ENCODE results near the gene POLDIP3.
"Not testable (repeated sequence)": the region's sequence is repeated elsewhere in the genome, so short reads cannot be mapped to it uniquely, and the experiment has no call there.

The POLDIP3 gene

GRCh38 chr22:42582987-42583386 lies 31.7 kb downstream of the POLDIP3 start:
- DNase-seq: no peak

DNA sequence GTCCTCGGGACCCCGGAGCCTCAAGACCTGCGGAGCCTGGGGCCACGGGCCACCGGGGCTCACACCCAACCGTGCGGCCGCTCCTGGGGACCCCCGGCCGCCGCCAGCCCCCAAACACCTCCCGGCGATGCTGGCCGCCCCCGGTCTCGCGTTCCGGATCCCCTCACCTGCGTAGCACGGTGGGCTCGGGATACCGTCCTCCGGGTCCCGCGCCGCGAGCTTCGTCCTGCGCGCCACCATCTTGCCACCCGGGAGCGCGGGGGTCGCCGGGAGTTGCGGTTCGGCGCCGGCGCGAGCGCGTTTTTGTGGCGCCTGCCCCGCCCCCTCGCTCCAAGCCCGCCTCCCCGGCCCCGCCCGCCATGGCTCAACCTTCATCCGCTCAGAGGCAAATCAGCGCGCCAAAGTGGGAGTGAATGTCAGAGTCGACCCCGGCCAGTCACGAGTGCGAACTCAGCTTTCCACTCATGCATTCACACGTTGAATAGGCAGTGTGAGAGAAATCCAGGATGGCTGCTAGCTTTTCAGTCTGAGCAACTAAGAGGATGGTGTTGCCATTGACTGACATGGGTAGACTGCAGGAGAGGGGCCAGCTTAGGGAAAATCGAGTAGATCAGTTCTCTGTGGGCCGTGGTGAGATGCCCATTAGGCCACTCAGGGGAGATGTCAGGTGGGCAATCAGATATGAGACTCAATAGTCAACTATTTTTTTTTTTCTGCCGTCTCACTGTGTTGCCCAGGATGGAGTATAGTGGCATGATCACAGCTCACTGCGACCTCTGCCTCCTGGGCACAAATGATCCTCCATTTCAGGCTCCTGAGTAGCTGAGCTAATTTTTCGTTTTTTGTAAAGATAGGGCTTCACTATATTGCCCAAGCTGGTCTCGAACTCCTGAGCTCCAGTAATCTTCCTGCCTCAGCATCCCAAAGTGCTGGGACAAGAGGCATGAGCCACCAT lies 32.6 kb downstream of the POLDIP3 start:
- peak; percentile 86 for DNase-seq

GRCh38 chr22:42581194-42581761 lies 33.4 kb downstream of the POLDIP3 start:
- not testable (repeated sequence) for DNase-seq

DNA sequence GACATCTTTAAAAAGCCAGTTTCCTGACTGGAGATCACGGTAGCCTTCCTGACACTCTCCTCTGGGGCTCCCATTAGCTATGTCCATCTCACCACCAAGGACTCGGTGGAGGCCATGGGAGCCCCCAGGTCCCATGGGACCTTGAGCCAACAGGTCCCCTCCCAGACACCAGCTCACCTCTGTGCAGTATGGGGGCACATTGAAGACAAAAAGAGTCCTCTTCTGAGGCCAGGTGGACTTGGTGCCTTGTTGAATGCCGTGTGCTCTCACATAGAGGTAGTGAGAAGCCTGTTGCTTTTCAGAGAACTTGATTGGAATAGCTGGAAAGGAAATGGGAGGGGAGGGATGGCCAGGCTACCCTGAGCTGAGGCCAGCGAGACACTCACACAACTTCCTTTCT lies 34.6 kb downstream of the POLDIP3 start:
- not testable (repeated sequence) for DNase-seq

- no peak for DNase-seq
Observed at GRCh38 chr22:42577623-42578240, 37.0 kb downstream of the POLDIP3 start.

GRCh38 chr22:42577141-42577540 lies 37.5 kb downstream of the POLDIP3 start:
- not testable (repeated sequence) for DNase-seq

GRCh38 chr22:42575996-42576574 lies 38.6 kb downstream of the POLDIP3 start:
- not testable (repeated sequence) for DNase-seq

GRCh38 chr22:42574468-42574867 lies 40.2 kb downstream of the POLDIP3 start:
- DNase-seq: not testable (repeated sequence)

DNA sequence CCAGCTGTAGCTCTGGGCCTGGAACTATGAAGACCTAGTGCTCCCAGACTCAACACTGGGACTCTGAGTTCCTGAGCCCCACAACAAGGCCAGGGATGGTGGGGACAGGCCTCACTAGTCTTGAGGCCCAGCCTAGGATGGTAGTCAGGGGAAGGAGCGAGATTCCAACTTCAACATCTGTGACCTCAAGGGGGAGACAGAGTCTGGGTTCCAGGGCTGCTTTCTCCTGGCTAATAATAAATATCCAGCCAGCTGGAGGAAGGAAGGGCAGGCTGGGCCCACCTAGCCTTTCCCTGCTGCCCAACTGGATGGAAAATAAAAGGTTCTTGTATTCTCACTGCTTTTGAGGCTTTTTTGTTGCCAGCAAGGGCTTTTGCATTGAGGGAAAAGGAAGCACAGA lies 40.6 kb downstream of the POLDIP3 start:
- not testable (repeated sequence) for DNase-seq

DNA sequence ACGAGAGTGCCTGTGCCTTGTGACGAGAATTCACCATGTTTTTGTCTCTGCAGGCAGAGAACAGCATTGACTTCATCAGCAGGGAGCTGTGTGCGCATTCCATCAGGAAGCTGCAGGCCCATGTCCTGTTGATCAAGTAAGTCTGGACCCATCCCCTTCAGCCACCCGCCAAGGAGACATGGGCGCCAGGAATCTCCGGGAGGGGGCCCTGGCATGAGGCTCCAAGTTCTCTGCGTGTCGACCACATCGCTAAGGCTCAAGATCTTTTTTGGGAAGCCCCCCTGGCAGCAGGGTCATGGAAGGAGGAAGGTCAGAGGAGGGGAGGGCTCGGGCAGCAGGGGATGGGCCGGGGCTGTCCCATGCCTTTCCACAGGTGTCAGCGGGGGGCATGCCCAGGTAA lies 43.6 kb downstream of the POLDIP3 start:
- DNase-seq: not testable (repeated sequence)

- not testable (repeated sequence) for DNase-seq
Observed at GRCh38 chr22:42570580-42570979, 44.1 kb downstream of the POLDIP3 start.

DNA sequence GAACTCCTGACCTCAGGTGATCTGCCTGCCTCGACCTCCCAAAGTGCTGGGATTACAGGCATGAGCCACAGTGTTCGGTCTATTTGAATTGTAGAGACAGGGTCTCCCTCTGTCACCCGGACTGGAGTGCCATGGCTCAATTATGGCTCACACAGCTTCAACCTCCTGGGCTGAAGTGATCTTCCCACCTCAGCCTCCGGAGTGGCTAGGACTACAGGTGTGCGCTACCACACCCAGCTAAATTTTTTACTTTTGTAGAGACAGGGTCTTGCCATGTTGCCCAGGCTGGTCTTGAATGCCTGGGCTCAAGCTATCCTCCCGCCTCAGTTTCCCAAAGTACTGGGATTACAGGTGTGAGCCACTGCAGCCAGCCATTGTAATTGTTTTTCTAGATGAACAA lies 46.7 kb downstream of the POLDIP3 start:
- not testable (repeated sequence) for DNase-seq

DNA sequence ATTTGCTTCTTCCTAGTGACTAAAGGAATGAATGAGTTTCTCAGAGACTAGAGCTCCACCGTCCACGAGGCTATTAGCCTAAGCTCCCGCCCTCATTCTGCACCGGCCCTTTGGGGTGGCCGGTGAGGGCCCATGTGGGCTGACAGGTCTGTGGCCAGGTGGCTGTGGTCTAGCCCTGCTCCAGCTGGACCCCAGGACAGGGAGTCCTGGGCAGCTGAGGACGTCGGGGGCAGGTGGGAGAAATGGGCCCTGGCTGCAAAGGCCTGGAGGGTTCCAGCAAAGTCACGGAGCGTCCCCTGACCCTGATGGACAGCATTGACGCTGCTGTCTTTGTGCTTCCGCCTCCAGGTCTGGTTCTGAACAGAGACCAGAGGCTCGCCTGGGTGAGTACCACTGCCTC lies 48.7 kb downstream of the POLDIP3 start:
- DNase-seq: no peak

DNA sequence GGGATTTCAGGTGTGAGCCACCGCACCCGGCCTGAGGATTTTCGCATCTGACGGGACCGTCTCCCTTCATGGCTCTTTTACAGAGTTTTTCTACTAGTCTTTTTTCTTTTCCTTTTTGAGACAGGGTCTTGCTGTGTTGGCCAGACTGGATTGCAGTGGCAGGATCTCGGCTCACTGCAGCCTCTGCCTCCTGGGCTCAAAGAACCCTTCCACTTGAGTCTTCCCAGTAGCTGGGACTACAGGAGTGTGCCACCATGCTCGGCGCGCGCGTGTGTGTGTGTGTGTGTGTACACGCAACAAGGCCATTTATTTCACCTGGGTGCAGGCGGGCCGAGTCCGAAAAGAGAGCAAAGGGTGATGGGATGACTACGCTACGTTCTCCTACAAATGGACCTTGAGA lies 50.0 kb downstream of the POLDIP3 start:
- no peak for DNase-seq

DNA sequence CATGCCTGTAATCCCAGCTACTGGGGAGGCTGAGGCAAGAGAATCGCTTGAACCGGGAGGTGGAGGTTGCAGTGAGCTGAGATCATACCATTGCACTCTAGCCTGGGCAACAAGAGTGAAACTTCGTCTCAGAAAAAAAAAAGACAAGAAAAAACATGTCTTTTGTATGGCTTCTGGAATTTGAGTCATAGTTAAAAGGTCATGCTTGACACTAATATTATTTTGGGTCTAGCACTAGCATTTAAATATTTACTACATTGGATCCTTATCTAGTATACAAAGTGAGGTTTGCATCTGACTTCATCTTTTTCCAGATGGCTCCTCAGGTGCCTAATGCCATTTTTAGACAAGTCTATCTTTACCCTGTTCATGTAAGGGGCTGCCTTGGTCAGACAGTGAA lies 50.7 kb downstream of the POLDIP3 start:
- DNase-seq: not testable (repeated sequence)

GRCh38 chr22:42562684-42563083 lies 52.0 kb downstream of the POLDIP3 start:
- no peak for DNase-seq

- no peak for DNase-seq
Observed at GRCh38 chr22:42562279-42562678, 52.4 kb downstream of the POLDIP3 start.

- DNase-seq: no peak
Observed at GRCh38 chr22:42561856-42562255, 52.8 kb downstream of the POLDIP3 start.

- no peak for DNase-seq
Observed at GRCh38 chr22:42560781-42561180, 53.9 kb downstream of the POLDIP3 start.

GRCh38 chr22:42560381-42560780 lies 54.3 kb downstream of the POLDIP3 start:
- DNase-seq: no peak

DNA sequence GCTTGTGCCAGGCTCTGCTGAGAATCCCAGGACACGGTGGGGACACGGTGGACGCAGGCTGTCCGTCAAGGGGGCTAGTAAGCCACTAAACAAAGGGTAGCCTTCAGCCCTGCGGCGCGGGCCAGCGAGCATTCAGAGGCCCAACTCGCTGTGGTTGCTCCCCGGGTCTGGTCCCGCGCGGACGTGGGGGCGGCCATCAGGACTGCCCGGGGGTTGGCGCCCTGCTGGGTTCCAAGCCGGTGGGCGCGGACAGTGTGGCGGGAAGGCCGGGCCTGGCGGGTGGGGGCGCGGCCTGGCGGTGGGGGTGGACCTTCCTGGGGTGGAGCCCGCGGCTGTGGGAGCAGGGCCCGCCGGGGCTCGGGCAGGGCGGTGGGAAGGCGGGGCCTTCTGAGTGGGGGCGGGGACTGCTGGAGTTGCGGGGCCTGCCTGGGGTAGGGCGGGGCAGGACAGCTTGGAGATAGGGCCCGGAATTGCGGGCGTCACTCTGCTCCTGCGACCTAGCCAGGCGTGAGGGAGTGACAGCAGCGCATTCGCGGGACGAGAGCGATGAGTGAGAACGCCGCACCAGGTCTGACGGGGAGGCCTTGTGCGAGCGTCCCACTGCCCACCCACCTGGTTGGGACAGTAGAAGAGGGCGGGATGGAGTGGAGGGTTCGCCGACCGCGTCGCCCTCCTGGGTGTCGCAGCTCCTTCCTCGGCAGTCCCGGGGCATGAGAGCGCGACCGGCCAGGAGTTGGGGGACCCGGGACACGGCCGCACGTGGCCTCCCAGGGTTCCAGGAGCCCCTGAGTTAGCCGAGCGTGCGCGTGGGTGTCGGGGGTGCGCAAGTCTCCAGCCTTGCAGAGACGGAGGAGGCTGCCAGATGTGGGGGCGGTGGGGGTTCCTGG lies 61.0 kb downstream of the POLDIP3 start, which contains the start of gene SERHL2:
Gene SERHL2, plus strand, starts transcription at position 482 of the 887 bp plus-strand sequence. Its CDS starts 65 bp downstream, at position 547.
- peak; percentile 94 for DNase-seq

DNA sequence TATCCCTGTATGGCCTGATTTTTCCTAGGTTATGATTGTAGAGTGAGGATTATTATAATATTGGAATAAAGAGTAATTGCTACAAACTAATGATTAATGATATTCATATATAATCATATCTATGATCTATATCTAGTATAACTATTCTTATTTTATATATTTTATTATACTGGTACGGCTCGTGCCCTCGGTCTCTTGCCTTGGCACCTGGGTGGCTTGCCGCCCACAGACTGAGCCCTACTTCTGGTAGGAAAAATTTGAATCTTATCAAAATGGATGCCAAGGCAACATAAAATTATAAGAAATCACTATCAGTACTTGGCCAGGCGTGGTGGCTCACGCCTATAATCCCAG lies 62.4 kb downstream of the POLDIP3 start:
- not testable (repeated sequence) for DNase-seq

Data from left hindlimb (tissue), 1 donor.